Neural cell (in vitro differentiated cells): ENCODE measurements around the gene SYTL3. TPM values are rescaled to one million over a fixed set of nuclear protein-coding genes. Genes with fewer than 3 reads are reported as not detected.

Experiments used
- H2AFZ ChIP-seq: fragments of 200-600, 300-800 bp; sonication (generic), shearing (Covaris generic); 2 replicates; pipeline ENCODE4 v1.6.0; 2014; ENCODE audit warnings: low read depth, mild to moderate bottlenecking, antibody characterized with exemption, low read length, moderate library complexity
- H3F3A ChIP-seq: fragments of 200-600 bp; shearing (Covaris generic); 2 replicates; pipeline ENCODE4 v1.6.1; 2016; ENCODE audit warnings: mild to moderate bottlenecking, moderate library complexity, mixed read lengths, antibody characterized with exemption, low read length; ENCODE audit not compliant: insufficient read depth, poor library complexity, severe bottlenecking
- H3K27ac ChIP-seq: fragments of 200-600, 300-800 bp; sonication (generic), shearing (Covaris generic); 2 replicates; pipeline ENCODE4 v1.5.1; 2014; ENCODE audit warnings: mild to moderate bottlenecking, low read length, moderate library complexity
- H3K27me3 ChIP-seq: fragments of 300-800, 200-600 bp; sonication (generic), shearing (Covaris generic); 2 replicates; pipeline ENCODE4 v1.6.0; 2014; ENCODE audit warnings: mild to moderate bottlenecking, low read depth, low read length, moderate library complexity; ENCODE audit not compliant: insufficient read depth
- H3K36me3 ChIP-seq: fragments of 300-800, 200-600 bp; sonication (generic), shearing (Covaris generic); 2 replicates; pipeline ENCODE4 v1.5.1; 2014; ENCODE audit warnings: mild to moderate bottlenecking, antibody characterized with exemption, low read length, moderate library complexity; ENCODE audit not compliant: insufficient read depth
- H3K4me2 ChIP-seq: fragments of 300-800, 200-600 bp; sonication (generic), shearing (Covaris generic); 2 replicates; pipeline ENCODE4 v1.6.0; 2014; ENCODE audit warnings: mild to moderate bottlenecking, low read length
- H3K4me3 ChIP-seq: fragments of 300-800, 200-600 bp; sonication (generic), shearing (Covaris generic); 2 replicates; pipeline ENCODE4 v1.5.1; 2014; ENCODE audit warnings: mild to moderate bottlenecking, low read length, moderate library complexity
- H3K79me2 ChIP-seq: fragments of 200-600 bp; shearing (Covaris generic); replicated peaks from 2 replicates; pipeline ENCODE4 v1.6.0; 2014; ENCODE audit warnings: mild to moderate bottlenecking, low read length, moderate library complexity; ENCODE audit not compliant: insufficient read depth
- H3K9ac ChIP-seq: fragments of 300-800, 200-600 bp; sonication (generic), shearing (Covaris generic); 2 replicates; pipeline ENCODE4 v1.6.1; 2016; ENCODE audit warnings: mild to moderate bottlenecking, low read length, mixed read lengths
- H3K9me2 ChIP-seq: fragments of 200-600 bp; shearing (Covaris generic); 2 replicates; pipeline ENCODE4 v1.6.1; 2016; ENCODE audit warnings: mild to moderate bottlenecking, low read length, mixed read lengths; ENCODE audit not compliant: insufficient read depth
- H3K9me3 ChIP-seq: fragments of 200-600, 300-800 bp; sonication (generic), shearing (Covaris generic); 2 replicates; pipeline ENCODE4 v1.6.1; 2016; ENCODE audit warnings: mild to moderate bottlenecking, mixed run types, low read length, moderate library complexity, mixed read lengths
- H4K20me1 ChIP-seq: fragments of 200-600 bp; shearing (Covaris generic); 2 replicates; pipeline ENCODE4 v1.6.1; 2016; ENCODE audit warnings: mild to moderate bottlenecking, mixed run types; ENCODE audit not compliant: insufficient read depth
- CTCF ChIP-seq: fragments of 450-650 bp; IDR thresholded peaks from 2 replicates; pipeline ENCODE4 v1.5.1; 2014; ENCODE audit warnings: antibody characterized with exemption, mild to moderate bottlenecking, moderate library complexity; ENCODE audit not compliant: poor library complexity, severe bottlenecking
- EP300 ChIP-seq: fragments of 450-650 bp; conservative IDR thresholded peaks from 2 replicates; pipeline ENCODE4 v1.6.1; 2014; ENCODE audit warnings: antibody characterized with exemption, mild to moderate bottlenecking, moderate library complexity; ENCODE audit not compliant: poor library complexity, severe bottlenecking
- EZH2 ChIP-seq: fragments of 200-600, 300-800 bp; shearing (Covaris generic), sonication (generic); IDR thresholded peaks from 2 replicates; pipeline ENCODE4 v1.6.1; 2014; ENCODE audit warnings: antibody characterized with exemption, low read length, borderline replicate concordance, mild to moderate bottlenecking; ENCODE audit not compliant: insufficient read depth, poor library complexity, severe bottlenecking
- MXI1 ChIP-seq: fragments of 450-650 bp; conservative IDR thresholded peaks from 2 replicates; pipeline ENCODE4 v1.6.1; 2014; ENCODE audit warnings: antibody characterized with exemption, mild to moderate bottlenecking; ENCODE audit not compliant: poor library complexity, severe bottlenecking
- POLR2AphosphoS5 ChIP-seq: IDR thresholded peaks from 2 replicates; pipeline ENCODE4 v1.6.1; 2012
- RAD21 ChIP-seq: fragments of 450-650 bp; conservative IDR thresholded peaks from 2 replicates; pipeline ENCODE4 v1.6.1; 2014; ENCODE audit warnings: antibody characterized with exemption, mild to moderate bottlenecking, moderate library complexity
- REST ChIP-seq: IDR thresholded peaks from 2 replicates; pipeline ENCODE4 v1.6.1; 2012; ENCODE audit warnings: borderline replicate concordance
- SMC3 ChIP-seq: fragments of 450-650 bp; conservative IDR thresholded peaks from 2 replicates; pipeline ENCODE4 v1.6.1; 2014; ENCODE audit warnings: antibody characterized with exemption, mild to moderate bottlenecking, moderate library complexity; ENCODE audit not compliant: poor library complexity
- TAF1 ChIP-seq: IDR thresholded peaks from 2 replicates; pipeline ENCODE4 v1.6.1; 2012; ENCODE audit warnings: low read depth
- polyA plus RNA-seq: library from polyadenylated mRNA; depleted of rRNA; stranded (reverse); fragments of >200 nt; gene quantifications from 2 replicates; pipeline ENCODE4 v1.2.3, GENCODE V29; 2014

Gene SYTL3
- polyA plus RNA-seq, 1 donor from 2014 or later = 2.1 TPM

- Histone ChIP-seq H3K4me2 (no peak overlapping the region), H3F3A (no peaks in the 10 kb centered on the region), H3K9ac (no peak overlapping the region), H3K27ac (no peak overlapping the region), H3K27me3 (no peaks in the 10 kb centered on the region), H4K20me1 (no peaks in the 10 kb centered on the region), H3K9me3 (no peaks in the 10 kb centered on the region), H3K79me2 (no peaks in the 10 kb centered on the region), H3K9me2 (no peaks in the 10 kb centered on the region), H2AFZ (no peak overlapping the region), H3K4me3 (no peak overlapping the region), H3K36me3 (no peaks in the 10 kb centered on the region)
- TF ChIP-seq SMC3 (no peak), POLR2AphosphoS5 (no peak), CTCF (no peak), EP300 (no peak), TAF1 (no peak), EZH2 (no peak), MXI1 (no peak), RAD21 (no peak), REST (no peak)
Observed at GRCh38 chr6:158694913-158695312, 45.1 kb downstream of the SYTL3 start.

DNA sequence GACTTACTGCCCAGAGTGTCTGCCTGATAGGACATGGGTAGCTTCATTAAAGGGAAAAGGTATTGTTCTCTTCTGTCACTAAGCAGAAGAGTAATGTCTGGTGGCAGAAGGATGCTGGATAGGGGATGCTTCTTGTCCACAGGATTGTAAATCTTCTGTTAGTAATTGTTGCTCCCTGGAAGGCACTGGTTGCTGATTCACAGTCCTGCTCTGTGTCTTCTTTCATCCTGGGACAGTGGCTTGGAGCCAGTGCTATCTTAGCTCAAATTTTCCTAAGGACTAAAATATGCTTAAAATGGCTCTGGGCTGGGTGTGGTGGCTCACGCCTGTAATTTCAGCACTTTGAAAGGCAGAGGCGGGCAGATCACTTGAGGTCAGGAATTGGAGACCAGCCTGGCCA lies 48.0 kb downstream of the SYTL3 start:
- no peak overlapping the region for H3K27ac ChIP-seq
- H3K9me2 ChIP-seq = no peaks in the 10 kb centered on the region
- no peak overlapping the region for H3K4me2 ChIP-seq
- TF ChIP-seq REST (no peak), SMC3 (no peak), POLR2AphosphoS5 (no peak), EZH2 (no peak), EP300 (no peak), MXI1 (no peak), CTCF (no peak), TAF1 (no peak), RAD21 (no peak)
- no peaks in the 10 kb centered on the region for H3K79me2 ChIP-seq
- no peaks in the 10 kb centered on the region for H4K20me1 ChIP-seq
- H3K9me3 ChIP-seq = no peaks in the 10 kb centered on the region
- H2AFZ ChIP-seq = no peak overlapping the region
- no peaks in the 10 kb centered on the region for H3K36me3 ChIP-seq
- no peak overlapping the region for H3K4me3 ChIP-seq
- no peak overlapping the region for H3K9ac ChIP-seq
- H3K27me3 ChIP-seq = no peaks in the 10 kb centered on the region
- no peaks in the 10 kb centered on the region for H3F3A ChIP-seq
